ENCODE measurements around the gene LAMC1.

Gene LAMC1

DNA sequence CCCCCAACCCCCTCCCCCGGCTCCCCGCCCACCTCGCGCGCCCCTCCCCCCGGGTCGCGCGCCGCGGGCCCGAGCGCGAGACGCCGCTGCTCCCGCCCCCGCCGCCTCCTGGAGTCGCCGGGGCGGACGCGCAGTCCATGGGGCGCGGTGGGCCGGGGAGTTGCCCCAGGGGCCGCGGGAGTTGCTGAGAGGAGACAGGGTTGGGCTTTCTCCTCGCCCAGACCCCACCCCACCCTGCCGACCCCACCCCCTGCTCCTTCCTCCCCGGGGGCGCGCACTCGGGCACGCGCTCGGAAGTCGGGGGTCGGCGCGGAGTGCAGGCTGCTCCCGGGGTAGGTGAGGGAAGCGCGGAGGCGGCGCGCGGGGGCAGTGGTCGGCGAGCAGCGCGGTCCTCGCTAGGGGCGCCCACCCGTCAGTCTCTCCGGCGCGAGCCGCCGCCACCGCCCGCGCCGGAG lies at the start of gene LAMC1:
LAMC1 (plus strand) TSS at position 275 of the 455 bp plus-strand sequence. CDS start 297 bp downstream, outside the sequence.
- peak; percentile 84 for DNase-seq

DNA sequence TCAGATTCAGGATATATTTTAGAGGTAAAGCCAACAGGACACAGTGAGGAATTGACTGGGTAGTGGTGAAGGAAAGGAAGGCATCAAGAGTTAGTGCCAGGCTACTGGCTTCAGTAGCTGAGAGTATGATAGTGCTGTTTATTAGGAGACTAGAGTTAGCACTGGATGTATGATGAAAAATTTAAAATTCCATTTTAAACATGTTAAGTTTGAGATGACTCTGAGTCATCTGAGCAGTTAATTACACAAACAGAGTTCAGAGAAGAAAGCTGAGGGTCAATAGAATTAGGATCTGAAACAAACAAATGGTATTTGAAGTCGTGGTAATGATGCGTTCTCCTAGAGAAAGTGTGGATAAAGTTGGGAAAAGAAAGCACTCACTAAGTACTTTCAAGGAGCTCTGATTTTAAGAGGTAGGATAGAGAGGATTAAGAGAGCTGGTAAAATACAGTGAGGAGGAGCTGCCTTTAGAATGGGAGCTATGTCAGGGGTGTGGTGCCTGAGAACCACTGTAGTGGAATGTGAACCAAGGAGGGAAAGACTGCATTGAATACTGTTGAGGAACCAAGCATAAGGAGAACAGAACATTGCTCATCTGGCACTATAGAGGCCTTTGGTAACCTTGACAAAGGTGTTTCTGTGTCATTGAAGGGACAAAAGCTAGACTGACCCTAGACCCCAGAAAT lies 48.6 kb upstream of the LAMC1 start:
- no peak for DNase-seq

DNA sequence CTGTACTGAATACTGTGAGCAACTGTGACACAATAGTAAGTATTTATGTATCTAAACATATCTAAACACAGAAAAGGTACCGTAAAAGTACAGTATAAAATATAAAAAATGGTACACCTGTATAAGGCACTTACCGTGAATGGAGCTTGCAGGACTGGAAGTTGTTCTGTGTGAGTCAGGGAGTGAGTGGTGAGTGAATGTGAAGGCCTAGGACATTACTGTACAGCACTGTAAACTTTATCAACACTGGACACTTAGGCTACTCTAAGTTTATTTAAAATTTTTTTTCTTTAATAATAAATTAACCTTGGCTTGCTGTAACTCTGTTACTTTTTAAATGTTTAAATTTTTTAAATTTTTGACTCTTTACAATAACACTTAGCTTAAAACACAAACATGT lies 45.7 kb upstream of the LAMC1 start:
- DNase-seq = no peak

DNA sequence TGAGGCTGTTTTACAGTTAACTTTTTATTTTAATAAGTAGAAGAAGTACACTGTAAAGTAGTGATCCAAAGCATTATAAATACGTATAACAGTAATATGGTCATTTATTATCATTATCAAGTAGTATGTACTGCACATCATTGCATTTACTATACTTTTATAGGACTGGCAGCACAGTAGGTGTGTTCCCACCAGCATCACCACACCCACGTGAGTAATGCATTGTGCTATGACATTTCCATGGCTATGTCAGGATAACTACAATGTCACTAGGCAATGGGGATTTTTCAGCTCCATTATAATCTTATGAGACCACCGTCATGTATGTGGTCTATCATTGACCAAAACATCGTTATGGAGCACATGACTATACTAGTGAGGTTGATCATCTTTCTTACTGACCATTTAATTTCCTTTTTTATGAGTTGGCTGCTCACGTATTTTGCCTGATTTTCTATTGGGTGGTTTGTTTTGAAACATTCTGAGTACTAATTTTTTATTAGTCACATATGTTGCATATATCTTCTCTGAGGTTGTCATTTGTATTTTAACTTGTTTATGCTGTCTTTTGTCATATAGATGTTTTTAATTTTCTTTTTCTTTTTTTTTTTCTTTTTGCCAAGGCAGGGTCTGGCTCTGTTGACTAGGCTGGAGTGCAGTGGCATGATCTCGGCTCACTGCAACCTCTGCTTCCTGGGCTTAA lies 44.9 kb upstream of the LAMC1 start:
- DNase-seq = no peak

DNA sequence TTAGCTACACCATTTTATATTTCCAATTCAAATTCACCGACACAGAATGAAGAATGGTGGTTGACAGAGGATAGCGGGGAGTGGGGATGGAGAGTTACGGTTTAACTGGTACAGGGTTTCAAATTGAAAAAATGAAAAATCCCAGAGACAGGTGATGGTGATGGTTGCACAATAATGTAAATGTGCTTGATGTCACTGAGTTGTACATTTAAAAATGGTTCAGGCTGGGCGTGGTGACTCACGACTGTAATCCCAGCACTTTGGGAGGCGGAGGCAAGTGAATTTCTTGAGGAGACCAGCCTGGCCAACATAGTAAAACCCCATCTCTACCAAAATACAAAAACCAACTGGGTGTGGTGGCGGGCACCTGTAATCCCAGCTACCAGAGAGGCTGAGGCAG lies 39.1 kb upstream of the LAMC1 start:
- DNase-seq = no peak

DNA sequence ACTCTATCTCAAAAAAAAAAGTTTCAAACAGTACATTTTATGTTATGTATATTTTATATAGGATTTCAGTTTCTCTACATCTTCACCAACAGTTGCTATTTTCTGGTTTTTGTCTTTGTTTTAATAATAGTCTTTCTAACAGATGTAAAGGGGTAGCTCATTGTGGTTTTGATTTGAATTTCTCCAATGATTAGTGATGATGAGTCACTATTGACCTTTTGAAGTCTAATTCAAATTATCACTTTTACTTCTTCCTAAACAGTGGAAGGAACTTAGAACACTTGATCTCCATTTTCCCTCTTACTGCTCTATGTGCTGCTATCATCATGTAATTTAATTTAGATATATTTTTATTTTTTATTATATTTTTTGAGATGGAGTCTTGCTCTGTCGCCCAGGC lies 38.6 kb upstream of the LAMC1 start:
- DNase-seq = no peak

DNA sequence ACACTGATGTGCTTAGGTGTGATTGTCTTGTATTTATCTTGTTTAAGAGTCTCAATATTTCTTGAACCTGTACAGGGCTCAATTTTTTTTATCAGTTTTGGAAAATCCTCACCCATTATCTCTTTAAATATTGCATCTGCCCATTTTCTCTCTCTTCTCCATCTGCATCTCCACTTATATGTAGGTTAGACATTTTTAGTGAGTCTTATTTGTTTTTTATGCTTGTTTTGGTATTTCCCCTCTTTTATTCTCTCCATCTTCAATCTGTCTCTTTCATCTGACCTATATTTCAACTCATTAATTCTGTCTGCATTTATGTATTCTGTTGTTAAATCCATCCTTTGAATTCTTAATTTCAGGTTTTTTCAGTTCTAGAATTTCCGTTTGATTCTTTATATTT lies 37.3 kb upstream of the LAMC1 start:
- DNase-seq = no peak

DNA sequence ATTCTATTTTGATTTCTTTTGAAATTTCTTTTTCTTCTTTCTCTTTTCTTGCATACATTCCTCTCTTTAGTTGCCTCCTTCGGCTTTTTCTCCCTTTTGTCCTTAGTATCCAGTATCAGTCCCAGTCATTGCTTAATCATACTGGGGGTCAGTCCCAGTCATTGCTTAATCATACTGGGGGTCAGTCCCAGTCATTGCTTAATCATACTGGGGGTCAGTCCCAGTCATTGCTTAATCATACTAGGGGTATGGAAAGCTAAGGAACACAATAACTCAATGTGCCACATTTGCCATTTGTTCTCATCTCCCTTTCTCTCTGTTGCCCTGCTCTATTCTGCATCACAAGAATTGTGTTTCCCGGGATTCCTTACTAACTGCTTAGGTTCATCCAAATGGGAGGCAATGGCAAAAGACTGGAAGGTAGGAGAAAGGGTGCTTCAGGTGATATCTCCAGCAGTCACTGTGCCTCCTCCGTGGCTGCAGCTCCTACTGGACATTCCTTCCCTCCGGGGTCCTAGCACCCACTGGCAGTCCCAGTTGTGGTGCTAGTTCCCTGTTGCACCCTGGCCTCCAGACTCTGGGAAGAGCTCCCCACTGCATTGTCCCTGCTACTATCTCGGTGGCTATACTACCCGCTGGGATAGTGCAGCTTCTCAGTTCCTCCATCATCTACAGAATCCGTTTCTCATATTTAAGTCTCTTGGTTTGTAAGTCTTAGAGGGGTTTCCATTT lies 32.6 kb upstream of the LAMC1 start:
- DNase-seq = no peak

DNA sequence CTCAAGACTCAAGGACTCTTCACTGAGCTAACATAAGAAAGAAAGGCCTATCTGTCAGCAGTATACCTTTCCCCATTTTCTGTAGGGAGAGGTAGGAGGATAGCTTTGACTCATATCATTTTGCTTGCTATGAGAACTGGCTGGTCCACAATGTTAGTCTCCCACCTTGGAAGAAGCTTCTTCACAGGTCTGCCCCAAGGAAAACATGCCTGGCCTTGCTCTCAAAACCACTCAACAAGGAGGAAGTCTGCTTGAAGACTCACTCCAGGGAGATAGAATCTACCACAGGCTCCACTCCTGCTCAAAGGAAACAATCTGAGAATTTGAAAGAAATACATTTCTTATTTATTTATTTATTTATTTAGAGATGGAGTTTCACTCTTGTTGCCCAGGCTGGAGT lies 29.5 kb upstream of the LAMC1 start:
- DNase-seq = no peak

DNA sequence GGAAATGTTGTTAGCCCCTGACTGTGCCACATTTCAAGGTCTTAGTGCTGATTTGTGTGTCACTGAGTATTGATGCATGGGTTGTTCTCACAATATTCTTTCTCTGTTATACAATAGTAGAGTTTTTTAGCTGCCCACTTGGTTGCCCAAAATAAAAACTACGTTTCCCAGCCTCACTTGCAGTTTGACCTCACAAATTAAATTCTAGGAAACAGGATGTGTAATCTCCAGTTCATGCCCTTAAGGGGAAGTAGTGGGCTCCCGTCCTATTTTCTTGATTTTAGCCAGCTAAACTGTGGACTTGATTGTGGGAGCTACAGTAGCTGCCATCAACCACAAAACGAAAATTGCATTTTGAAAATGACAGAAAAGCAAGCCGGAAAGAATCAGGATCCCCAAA lies 27.3 kb upstream of the LAMC1 start:
- no peak for DNase-seq

DNA sequence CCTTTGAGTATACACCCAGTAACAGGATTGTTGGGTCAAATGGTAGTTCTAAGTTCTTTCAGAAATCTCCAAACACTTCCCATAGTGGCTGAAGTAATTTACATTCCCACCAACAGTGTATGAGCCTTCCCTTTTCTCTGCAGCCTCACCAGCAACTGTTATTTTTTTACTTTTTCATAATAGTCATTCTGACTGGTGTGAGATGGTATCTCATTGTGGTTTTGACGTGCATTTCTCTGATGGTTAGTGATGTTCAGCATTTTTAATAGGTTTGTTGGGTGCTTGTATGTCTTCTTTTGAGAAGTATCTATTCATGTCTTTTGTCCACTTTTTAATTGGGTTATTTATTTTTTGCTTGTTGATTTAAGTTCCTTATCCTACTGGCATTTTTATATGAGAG lies 26.4 kb upstream of the LAMC1 start:
- no peak for DNase-seq

DNA sequence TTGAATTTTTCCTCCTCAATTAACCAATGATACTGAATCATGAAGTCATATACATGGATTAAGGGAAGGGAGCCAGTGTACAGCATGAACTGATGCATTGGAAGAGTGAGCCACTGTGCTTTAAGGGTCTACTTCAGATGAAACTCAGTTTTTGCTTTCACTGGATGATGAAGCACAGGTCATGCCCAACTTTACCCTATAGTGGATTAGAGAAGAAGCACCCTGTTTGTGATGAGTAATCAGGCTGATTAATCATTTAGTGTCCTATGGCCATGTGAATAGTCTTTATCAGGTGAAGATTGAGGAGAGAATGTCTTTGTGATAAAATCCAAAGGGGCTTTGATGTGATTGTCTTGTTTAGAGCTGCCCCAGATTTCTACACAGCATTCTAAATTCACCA lies 24.7 kb upstream of the LAMC1 start:
- no peak for DNase-seq

DNA sequence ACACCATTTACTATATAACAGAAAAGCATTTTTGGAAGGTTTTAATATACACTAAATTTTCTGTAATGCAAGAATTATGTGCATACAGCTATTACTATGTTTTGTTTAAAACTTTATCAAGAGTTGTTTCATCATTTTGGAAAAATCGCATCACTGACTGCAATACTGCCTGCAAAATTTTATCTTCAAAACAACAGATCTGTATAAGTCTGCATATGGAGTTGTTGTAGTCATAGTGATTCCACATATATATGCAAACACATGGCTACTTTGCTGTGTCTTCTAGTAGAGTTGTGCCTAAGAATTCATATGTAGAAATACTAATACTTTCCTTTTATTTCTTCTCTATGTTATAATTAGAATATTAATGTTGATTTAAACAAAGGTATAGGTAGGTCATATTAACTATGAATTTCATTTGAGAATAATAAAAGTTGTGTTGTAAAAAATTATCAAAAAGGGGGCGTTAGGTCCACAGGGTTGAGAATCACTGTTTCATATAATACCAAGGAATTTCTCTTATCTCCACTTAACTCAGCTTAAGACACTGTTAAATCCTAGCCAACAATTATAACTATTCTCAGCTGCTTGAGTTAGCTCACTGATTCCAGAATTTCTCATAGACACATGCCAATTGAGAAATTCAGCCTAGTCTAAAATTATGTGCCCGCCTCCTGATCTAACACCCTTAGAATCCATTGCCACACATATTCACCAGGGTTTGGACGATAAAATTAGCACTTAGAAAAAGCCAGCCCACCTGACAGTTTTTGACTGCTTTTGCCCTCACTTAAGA lies 22.9 kb upstream of the LAMC1 start:
- no peak for DNase-seq

DNA sequence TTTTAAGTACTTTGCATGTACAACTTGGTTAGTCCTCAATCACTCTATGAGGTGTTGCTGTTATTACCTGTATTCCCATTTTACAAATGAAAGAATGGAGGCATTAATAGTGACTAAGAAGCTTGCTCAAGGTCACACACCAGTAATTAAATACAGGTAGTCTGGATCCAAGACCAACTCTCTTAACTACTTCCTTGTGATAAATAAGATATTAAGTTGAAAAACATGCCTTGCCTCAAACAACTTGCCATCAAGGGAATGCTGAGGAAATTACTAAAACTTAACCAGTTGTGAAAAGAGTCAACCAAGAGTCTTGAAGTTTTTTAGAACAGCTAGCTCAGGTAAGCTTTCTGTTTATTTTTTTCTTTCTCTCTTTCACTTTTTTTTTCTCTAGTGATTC lies 21.0 kb upstream of the LAMC1 start:
- DNase-seq = no peak

DNA sequence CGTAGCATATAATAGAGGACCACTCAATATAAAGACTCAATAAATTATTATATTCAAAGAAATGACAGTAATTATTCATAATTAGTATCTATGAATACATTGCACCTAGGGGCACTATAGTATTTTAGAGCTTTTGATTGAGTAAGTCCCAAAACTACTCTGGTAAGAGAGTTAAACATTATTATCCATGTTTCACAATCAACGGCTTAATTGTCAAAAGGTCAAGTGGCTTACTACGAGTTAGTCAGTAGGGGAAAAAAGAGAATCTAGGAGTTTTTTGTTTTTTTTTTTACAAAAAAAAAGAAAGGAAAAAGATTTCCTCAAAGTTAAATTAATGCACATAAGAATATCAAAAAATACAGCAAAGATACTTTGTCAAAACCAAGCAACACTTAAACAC lies 20.4 kb upstream of the LAMC1 start:
- DNase-seq = no peak

DNA sequence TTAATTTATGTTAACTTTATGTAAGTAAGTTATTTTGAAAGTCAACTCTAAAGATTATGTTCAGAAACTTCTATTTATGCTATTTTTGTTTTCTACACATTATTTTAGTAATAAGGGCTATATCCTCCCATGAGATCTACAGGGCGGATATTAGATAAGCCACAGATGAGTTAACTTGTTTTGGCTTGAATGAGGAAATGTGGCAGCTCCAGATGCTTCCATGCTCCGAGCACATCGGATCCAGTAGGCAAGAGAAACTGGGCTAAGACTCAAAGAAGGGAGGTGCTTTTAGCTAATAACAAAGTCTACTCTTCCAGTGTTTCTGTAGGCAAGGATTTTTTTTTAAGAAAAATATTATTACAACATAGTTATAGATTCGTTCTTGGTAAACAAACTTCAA lies 20.0 kb upstream of the LAMC1 start:
- no peak for DNase-seq

DNA sequence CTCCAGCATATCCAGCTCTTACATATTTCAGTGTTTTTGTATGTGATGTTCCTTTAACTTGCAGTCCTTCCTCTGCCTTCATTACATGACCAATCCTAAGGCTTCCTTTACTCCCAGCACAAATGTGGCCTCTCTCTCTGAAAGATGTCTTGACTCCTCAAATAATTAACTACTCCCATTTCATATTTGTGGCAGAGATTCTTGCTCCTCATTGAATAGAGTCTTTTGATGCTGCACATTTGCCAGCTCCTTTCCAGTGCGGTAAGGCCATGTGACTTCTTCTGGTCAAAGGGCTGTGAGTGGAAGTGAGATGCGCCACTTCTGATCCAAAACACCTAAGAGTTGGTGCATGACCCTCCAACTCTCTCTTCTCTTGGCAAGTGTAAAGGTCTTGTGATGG lies 19.1 kb upstream of the LAMC1 start:
- DNase-seq = no peak

DNA sequence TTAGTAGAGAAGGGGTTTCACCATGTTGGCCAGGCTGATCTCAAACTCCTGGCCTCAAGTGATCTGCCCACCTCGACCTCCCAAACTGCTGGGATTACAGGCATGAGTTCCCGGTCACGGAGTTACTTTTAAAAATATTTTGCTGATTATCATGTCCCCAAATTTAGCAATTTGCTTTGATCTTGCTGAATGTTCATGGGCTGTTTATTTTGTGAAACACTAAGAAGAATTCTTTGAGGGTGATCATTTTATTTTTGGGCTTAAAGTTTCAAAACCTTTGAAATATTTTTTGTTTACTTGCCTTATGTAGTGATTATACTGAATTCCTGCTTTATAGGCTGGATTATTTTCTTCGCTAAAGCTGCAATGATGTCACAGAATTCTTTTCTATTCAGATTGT lies 11.4 kb upstream of the LAMC1 start:
- no peak for DNase-seq

DNA sequence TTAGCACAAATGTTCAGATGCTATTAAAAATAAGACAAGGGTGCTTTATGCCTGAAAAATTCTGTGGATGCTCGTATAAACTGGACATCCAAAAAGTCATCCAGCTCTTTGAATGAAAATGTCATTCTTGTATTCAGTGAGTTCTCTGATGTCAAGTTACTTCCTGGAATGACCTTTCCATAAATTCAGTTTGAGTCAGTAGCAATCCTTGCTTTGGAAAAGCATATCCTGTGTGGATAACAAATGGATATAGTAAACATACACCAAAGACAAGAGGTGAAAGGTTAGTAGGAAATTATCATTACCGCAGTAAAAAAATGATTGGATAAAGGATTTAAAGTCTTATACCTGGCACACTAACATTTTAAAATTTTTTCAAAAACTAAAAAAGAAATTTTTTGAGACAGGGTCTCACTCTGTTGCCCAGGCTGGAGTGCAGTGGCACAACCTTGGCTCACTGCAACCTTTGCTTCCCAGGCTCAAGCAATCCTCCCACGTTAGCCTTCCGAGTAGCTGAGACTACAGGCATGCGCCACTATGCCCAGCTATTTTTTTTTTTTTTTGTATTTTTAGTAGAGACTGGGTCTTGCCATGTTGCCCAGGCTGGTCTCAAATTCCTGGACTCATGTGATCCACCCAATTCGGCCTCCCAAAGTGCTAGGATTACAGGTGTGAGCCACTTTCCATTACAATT lies 10.8 kb upstream of the LAMC1 start:
- DNase-seq = no peak

DNA sequence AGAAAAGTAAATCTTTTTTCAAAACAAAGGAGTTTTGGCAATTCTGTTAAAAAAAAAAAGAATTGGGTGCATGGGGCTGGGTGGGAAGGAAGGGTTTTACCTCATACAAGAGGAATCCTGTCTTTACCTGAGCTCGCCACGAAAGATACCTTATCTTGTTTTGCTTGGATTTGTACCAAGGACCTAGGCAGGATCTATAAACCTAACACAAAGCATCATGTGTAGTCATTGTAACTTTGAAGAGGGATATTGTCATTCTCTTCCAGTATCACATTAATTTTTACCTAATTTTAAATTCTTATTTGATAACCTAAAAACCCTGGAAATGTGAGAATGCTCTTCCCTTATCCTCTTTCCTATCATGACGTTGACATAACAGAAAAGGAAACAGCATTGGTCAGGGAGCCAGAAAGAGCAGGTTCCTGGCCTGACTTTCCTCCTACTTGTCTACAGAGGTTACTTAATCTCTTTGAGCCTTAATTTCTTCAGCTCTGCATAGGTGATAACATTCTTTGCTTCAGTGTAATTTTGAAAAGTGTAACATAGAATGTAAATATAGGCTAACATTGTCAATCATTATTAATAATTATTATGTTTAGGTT lies 4.0 kb upstream of the LAMC1 start:
- no peak for DNase-seq

DNA sequence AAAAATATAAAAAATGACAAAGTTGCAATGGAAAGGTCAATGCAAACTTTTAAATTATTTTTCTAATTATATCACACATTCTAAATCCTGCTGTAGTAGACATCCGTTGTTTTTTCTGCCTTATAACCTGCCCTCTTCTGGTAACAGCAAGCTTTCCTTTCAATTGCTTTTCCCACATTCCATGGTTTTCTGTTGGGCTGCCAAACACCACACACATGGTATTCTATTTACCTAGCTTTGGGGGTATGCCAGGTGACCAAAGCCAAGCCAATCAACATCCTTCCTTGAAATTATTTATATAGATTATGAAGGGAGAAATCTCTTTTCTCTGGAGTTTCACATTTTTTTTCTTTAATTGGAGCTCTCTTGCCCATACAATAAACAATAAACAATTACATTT lies 3.4 kb upstream of the LAMC1 start:
- no peak for DNase-seq

Measured in retina (tissue), 1 donor.